ENCODE data around the gene ZNF655.

Gene ZNF655

DNA sequence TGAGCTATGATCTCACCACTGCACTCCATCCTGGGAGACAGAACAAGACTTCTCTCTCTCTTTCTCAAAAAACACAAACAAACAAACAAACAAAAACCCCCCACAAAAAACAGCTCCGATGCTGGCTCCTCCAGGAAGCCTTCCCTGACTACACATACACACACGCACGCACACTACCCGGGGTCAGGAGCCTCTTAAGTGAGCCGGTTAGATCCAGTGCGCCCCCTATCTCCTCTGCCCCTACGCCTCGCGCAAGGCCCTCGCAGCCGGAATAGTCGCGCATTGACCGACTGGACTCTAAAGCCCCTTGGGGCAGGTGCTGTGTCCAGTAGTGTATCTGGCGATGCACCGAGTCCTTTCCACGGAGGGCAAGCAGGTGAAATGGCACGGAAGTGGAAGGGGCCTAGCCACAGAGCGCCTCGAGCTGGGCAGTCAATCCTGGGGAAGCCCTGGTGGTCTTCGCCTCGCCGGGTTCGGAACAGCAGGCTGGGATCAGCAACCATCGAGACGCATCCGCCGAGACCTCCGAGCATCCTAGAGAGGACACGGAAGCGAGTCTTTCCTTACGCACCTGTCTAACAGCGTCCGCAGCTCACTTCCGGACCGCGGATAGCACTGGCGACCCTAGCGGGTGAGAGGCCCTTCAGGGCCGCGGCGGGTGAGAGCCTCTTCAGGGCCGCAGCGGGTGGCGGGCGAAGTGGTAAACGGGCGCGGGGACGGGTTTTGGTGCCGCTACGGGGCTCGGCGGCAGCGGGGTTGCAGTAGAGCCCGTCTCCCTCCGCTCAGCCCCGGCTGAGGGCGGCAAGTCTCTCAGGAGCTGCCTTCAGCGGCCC, 58.1 kb downstream of the ZNF655 start, which contains the start of gene ZSCAN25 (continued):
- TF ChIP-seq ZNF394 (tag by site-specific recombination; IDR thresholded peaks at IDR 0.05; ENCODE audit: borderline replicate concordance): peak; percentile 68; the same call in 1 of the 2 replicates
- no peak for TF ChIP-seq ZNF747 (tag by site-specific recombination; IDR thresholded peaks at IDR 0.05)
- TF ChIP-seq ZFHX2 (tag by site-specific recombination; conservative IDR thresholded peaks at IDR 0.05): no peak
- no peak for TF ChIP-seq ZNF670 (tag by site-specific recombination; IDR thresholded peaks at IDR 0.05; ENCODE audit: low read depth)
- TF ChIP-seq, protein P1, sequence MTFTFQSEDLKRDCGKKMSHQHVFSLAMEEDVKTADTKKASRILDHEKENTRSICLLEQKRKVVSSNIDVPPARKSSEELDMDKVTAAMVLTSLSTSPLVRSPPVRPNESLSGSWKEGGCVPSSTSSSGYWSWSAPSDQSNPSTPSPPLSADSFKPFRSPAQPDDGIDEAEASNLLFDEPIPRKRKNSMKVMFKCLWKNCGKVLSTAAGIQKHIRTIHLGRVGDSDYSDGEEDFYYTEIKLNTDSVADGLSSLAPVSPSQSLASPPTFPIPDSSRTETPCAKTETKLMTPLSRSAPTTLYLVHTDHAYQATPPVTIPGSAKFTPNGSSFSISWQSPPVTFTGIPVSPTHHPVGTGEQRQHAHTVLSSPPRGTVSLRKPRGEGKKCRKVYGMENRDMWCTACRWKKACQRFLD (tag by site-specific recombination; IDR thresholded peaks at IDR 0.05): no peak
- TF ChIP-seq ZFP37 (tag by site-specific recombination; IDR thresholded peaks at IDR 0.05): peak; percentile 90
- TF ChIP-seq ZSCAN23 (tag by site-specific recombination; IDR thresholded peaks at IDR 0.05): no peak; the same call in 1 of the 2 replicates
- TF ChIP-seq, protein P2, sequence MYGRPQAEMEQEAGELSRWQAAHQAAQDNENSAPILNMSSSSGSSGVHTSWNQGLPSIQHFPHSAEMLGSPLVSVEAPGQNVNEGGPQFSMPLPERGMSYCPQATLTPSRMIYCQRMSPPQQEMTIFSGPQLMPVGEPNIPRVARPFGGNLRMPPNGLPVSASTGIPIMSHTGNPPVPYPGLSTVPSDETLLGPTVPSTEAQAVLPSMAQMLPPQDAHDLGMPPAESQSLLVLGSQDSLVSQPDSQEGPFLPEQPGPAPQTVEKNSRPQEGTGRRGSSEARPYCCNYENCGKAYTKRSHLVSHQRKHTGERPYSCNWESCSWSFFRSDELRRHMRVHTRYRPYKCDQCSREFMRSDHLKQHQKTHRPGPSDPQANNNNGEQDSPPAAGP (tag by site-specific recombination; IDR thresholded peaks at IDR 0.05): peak; percentile 56
- TF ChIP-seq, protein P3, sequence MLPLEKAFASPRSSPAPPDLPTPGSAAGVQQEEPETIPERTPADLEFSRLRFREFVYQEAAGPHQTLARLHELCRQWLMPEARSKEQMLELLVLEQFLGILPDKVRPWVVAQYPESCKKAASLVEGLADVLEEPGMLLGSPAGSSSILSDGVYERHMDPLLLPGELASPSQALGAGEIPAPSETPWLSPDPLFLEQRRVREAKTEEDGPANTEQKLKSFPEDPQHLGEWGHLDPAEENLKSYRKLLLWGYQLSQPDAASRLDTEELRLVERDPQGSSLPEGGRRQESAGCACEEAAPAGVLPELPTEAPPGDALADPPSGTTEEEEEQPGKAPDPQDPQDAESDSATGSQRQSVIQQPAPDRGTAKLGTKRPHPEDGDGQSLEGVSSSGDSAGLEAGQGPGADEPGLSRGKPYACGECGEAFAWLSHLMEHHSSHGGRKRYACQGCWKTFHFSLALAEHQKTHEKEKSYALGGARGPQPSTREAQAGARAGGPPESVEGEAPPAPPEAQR (tag by site-specific recombination; IDR thresholded peaks at IDR 0.05): no peak
- TF ChIP-seq, protein P4, sequence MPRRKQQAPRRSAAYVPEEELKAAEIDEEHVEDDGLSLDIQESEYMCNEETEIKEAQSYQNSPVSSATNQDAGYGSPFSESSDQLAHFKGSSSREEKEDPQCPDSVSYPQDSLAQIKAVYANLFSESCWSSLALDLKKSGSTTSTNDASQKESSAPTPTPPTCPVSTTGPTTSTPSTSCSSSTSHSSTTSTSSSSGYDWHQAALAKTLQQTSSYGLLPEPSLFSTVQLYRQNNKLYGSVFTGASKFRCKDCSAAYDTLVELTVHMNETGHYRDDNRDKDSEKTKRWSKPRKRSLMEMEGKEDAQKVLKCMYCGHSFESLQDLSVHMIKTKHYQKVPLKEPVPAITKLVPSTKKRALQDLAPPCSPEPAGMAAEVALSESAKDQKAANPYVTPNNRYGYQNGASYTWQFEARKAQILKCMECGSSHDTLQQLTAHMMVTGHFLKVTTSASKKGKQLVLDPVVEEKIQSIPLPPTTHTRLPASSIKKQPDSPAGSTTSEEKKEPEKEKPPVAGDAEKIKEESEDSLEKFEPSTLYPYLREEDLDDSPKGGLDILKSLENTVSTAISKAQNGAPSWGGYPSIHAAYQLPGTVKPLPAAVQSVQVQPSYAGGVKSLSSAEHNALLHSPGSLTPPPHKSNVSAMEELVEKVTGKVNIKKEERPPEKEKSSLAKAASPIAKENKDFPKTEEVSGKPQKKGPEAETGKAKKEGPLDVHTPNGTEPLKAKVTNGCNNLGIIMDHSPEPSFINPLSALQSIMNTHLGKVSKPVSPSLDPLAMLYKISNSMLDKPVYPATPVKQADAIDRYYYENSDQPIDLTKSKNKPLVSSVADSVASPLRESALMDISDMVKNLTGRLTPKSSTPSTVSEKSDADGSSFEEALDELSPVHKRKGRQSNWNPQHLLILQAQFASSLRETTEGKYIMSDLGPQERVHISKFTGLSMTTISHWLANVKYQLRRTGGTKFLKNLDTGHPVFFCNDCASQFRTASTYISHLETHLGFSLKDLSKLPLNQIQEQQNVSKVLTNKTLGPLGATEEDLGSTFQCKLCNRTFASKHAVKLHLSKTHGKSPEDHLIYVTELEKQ (tag by site-specific recombination; IDR thresholded peaks at IDR 0.05; ENCODE audit: borderline replicate concordance): no peak
- TF ChIP-seq GLI4 (tag by site-specific recombination; IDR thresholded peaks at IDR 0.05): peak; percentile 96
- TF ChIP-seq ZNF549 (tag by site-specific recombination; IDR thresholded peaks at IDR 0.05): no peak
- TF ChIP-seq, protein P5, sequence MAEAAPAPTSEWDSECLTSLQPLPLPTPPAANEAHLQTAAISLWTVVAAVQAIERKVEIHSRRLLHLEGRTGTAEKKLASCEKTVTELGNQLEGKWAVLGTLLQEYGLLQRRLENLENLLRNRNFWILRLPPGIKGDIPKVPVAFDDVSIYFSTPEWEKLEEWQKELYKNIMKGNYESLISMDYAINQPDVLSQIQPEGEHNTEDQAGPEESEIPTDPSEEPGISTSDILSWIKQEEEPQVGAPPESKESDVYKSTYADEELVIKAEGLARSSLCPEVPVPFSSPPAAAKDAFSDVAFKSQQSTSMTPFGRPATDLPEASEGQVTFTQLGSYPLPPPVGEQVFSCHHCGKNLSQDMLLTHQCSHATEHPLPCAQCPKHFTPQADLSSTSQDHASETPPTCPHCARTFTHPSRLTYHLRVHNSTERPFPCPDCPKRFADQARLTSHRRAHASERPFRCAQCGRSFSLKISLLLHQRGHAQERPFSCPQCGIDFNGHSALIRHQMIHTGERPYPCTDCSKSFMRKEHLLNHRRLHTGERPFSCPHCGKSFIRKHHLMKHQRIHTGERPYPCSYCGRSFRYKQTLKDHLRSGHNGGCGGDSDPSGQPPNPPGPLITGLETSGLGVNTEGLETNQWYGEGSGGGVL (tag by site-specific recombination; IDR thresholded peaks at IDR 0.05): 0 out of 2 replicates have a peak, but pooled peaks have one; percentile 19
- TF ChIP-seq ZNF350 (tag by site-specific recombination; IDR thresholded peaks at IDR 0.05): no peak
- no peak for TF ChIP-seq ZNF626 (tag by site-specific recombination; IDR thresholded peaks at IDR 0.05)
- TF ChIP-seq ZNF23 (tag by site-specific recombination; IDR thresholded peaks at IDR 0.05; ENCODE audit: borderline replicate concordance): no peak
- 0 out of 2 replicates have a peak, but pooled peaks have one; percentile 25 for TF ChIP-seq MZF1 (tag by site-specific recombination; IDR thresholded peaks at IDR 0.05; ENCODE audit: borderline replicate concordance)
- TF ChIP-seq, protein P6, sequence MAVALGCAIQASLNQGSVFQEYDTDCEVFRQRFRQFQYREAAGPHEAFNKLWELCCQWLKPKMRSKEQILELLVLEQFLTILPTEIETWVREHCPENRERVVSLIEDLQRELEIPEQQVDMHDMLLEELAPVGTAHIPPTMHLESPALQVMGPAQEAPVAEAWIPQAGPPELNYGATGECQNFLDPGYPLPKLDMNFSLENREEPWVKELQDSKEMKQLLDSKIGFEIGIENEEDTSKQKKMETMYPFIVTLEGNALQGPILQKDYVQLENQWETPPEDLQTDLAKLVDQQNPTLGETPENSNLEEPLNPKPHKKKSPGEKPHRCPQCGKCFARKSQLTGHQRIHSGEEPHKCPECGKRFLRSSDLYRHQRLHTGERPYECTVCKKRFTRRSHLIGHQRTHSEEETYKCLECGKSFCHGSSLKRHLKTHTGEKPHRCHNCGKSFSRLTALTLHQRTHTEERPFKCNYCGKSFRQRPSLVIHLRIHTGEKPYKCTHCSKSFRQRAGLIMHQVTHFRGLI (tag by site-specific recombination; IDR thresholded peaks at IDR 0.05): no peak
- peak; percentile 91 for TF ChIP-seq SP7 (tag by site-specific recombination; IDR thresholded peaks at IDR 0.05)
- TF ChIP-seq ZNF791 (tag by site-specific recombination; IDR thresholded peaks at IDR 0.05): no peak
- TF ChIP-seq PRDM1 (tag by site-specific recombination; IDR thresholded peaks at IDR 0.05): no peak
- TF ChIP-seq ZNF707 (tag by site-specific recombination; IDR thresholded peaks at IDR 0.05): no peak
- TF ChIP-seq, protein P7, sequence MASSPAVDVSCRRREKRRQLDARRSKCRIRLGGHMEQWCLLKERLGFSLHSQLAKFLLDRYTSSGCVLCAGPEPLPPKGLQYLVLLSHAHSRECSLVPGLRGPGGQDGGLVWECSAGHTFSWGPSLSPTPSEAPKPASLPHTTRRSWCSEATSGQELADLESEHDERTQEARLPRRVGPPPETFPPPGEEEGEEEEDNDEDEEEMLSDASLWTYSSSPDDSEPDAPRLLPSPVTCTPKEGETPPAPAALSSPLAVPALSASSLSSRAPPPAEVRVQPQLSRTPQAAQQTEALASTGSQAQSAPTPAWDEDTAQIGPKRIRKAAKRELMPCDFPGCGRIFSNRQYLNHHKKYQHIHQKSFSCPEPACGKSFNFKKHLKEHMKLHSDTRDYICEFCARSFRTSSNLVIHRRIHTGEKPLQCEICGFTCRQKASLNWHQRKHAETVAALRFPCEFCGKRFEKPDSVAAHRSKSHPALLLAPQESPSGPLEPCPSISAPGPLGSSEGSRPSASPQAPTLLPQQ (tag by site-specific recombination; IDR thresholded peaks at IDR 0.05): peak; percentile 77
- no peak for TF ChIP-seq ZNF302 (tag by site-specific recombination; IDR thresholded peaks at IDR 0.05; ENCODE audit: low read depth)
- TF ChIP-seq OSR2 (tag by site-specific recombination; IDR thresholded peaks at IDR 0.05): no peak; the same call in 1 of the 2 replicates
- peak; percentile 86 for TF ChIP-seq ZSCAN30 (tag by site-specific recombination; IDR thresholded peaks at IDR 0.05)

Data from HEK293 (cell line).